K562 (cell line): ENCODE data around the gene APPBP2. TPM values are rescaled to one million over a fixed set of nuclear protein-coding genes. Genes with fewer than 3 reads are reported as not detected.
A peak's percentile ranks its signal among the peaks of the same experiment; 100 is the strongest.

Source experiments
- ATF1 ChIP-seq, 2 experiments: fragments of 450-650 bp in 1 of 2; IDR thresholded peaks; 2 replicates each; pipeline ENCODE4 v1.6.1; 2016; ENCODE audit warnings: missing compliant biosample characterization in 1 of 2, missing genetic modification characterization in 1 of 2
- CREM ChIP-seq: IDR thresholded peaks from 2 replicates; pipeline ENCODE4 v1.6.1; 2014; ENCODE audit warnings: antibody characterized with exemption, low read depth
- E2F3 ChIP-seq: fragments of 250-450 bp; sonication (Bioruptor Pico); IDR thresholded peaks from 2 replicates; pipeline ENCODE4 v1.4.0; 2020; ENCODE audit warnings: mild to moderate bottlenecking
- ELF2 ChIP-seq: fragments of 250-450 bp; sonication (Bioruptor Pico); IDR thresholded peaks from 2 replicates; pipeline ENCODE4 v1.5.0; 2021; ENCODE audit warnings: mild to moderate bottlenecking
- ERF ChIP-seq: fragments of 450-650 bp; formaldehyde crosslinking; IDR thresholded peaks from 2 replicates; pipeline ENCODE4 v1.4.0; 2020; ENCODE audit warnings: mild to moderate bottlenecking, mixed read lengths
- FOXK2 ChIP-seq, 2 experiments: fragments of 450-650 bp; IDR thresholded peaks in 1 of 2; conservative IDR thresholded peaks in 1 of 2; 2 replicates each; pipeline ENCODE4 v1.6.1; 2016; ENCODE audit warnings: low read depth in 2 of 2, mild to moderate bottlenecking in 1 of 2
- GATAD2A ChIP-seq: fragments of 450-650 bp; IDR thresholded peaks from 2 replicates; pipeline ENCODE4 v1.6.1; 2017
- HDAC1 ChIP-seq, 2 experiments: fragments of 450-650 bp; IDR thresholded peaks; 2 replicates each; pipeline ENCODE4 v1.6.1; 2016 to 2017; ENCODE audit warnings: inconsistent platforms in 1 of 2, mild to moderate bottlenecking in 1 of 2, moderate library complexity in 1 of 2
- LCOR ChIP-seq: sonication (generic); formaldehyde crosslinking; IDR thresholded peaks from 2 replicates; pipeline ENCODE4 v1.8.0; 2022; ENCODE audit warnings: mild to moderate bottlenecking, missing genetic modification reagents
- MYC ChIP-seq, 2 experiments: fragments of 250-450 bp in 1 of 2; sonication (Bioruptor Pico) in 1 of 2; IDR thresholded peaks; 2 replicates each; pipeline versions ENCODE4 v1.5.1 to v1.6.1; 2012 to 2021; ENCODE audit warnings: low read depth in 2 of 2, borderline replicate concordance in 1 of 2, improper control_type of control experiment in 1 of 2, low read length in 1 of 2, mild to moderate bottlenecking in 1 of 2, moderate library complexity in 1 of 2
- POLR2A ChIP-seq: fragments of 450-650 bp; conservative IDR thresholded peaks from 2 replicates; pipeline ENCODE4 v1.6.1; 2016
- POLR2AphosphoS5 ChIP-seq: IDR thresholded peaks from 2 replicates; pipeline ENCODE4 v1.6.1; 2011; ENCODE audit warnings: mild to moderate bottlenecking, low read depth, low read length, moderate library complexity; ENCODE audit not compliant: control insufficient read depth, insufficient read depth
- SAFB2 ChIP-seq: fragments of 200-400 bp; formaldehyde crosslinking; IDR thresholded peaks from 2 replicates; pipeline ENCODE4 v1.6.1; 2018; ENCODE audit warnings: borderline replicate concordance, low read length, low read depth, moderate library complexity; ENCODE audit not compliant: severe bottlenecking
- SMAD1 ChIP-seq: fragments of 150-350 bp; IDR thresholded peaks from 2 replicates; pipeline ENCODE4 v1.6.1; 2014; ENCODE audit warnings: low read length, low read depth; ENCODE audit not compliant: partially characterized antibody
- STAT5A ChIP-seq: IDR thresholded peaks from 2 replicates; pipeline ENCODE4 v1.6.1; 2012; ENCODE audit warnings: low read length, inconsistent platforms, borderline replicate concordance
- YY1 ChIP-seq, 3 experiments: IDR thresholded peaks; 2 replicates each; pipeline ENCODE4 v1.6.1; 2011; ENCODE audit warnings: low read length in 2 of 3, mild to moderate bottlenecking in 2 of 3, moderate library complexity in 2 of 3, borderline replicate concordance in 1 of 3, control low read depth in 1 of 3, low read depth in 1 of 3; ENCODE audit not compliant: insufficient read depth in 3 of 3, insufficient replicate concordance in 2 of 3, control insufficient read depth in 1 of 3, insufficient read length in 1 of 3; ENCODE audit errors: extremely low read depth in 1 of 3
- ZNF143 ChIP-seq: sonication (generic); formaldehyde crosslinking; IDR thresholded peaks from 2 replicates; pipeline ENCODE4 v1.9.0; 2022; ENCODE audit warnings: mild to moderate bottlenecking, missing genetic modification reagents
- ZNF583 ChIP-seq: fragments of 250-450 bp; sonication (Bioruptor Pico); IDR thresholded peaks from 2 replicates; pipeline ENCODE4 v1.4.0; 2020
- polyA plus RNA-seq, 8 experiments: library from polyadenylated mRNA; depleted of rRNA in 4 of 8; stranded (reverse) in 5 of 8; unstranded in 3 of 8; fragments of >200 nt; fragmentation: Nextera tagmentation in 2 of 8; fragmentation: Illumina TruSeq in 1 of 8; extraction: Ambion mirVana in 2 of 8; extraction: Trizol in 1 of 8; gene quantifications; 2 replicates each; pipeline versions ENCODE4 v1.2.1 to v1.2.3, GENCODE V29; 2011 to 2014; ENCODE audit warnings: inconsistent platforms in 1 of 8, missing spikeins in 1 of 8
- total RNA-seq, 7 experiments: library from RNA; depleted of rRNA in 6 of 7; stranded (reverse); fragments of >200 nt in 6 of 7; fragmentation: Illumina TruSeq in 2 of 7; extraction: Trizol in 2 of 7; gene quantifications; 2 replicates each; pipeline versions ENCODE4 v1.2.1 to v1.2.3, GENCODE V29; 2011 to 2021; ENCODE audit warnings: low replicate concordance in 1 of 7
- TF ChIP-seq, protein P1 (sequence below): conservative IDR thresholded peaks from 2 replicates; pipeline ENCODE4 v1.6.1; 2011; ENCODE audit warnings: low read depth, mild to moderate bottlenecking, low read length; ENCODE audit not compliant: control insufficient read depth
- TF ChIP-seq, protein P2 (sequence below), 2 experiments: fragments of 250-450 bp in 1 of 2; fragments of 450-650 bp in 1 of 2; sonication (Bioruptor Pico) in 1 of 2; IDR thresholded peaks; 2 replicates each; pipeline versions ENCODE4 v1.6.1 to v1.8.0; 2016 to 2021; ENCODE audit warnings: mild to moderate bottlenecking in 2 of 2, moderate library complexity in 2 of 2, missing compliant biosample characterization in 1 of 2, missing genetic modification characterization in 1 of 2
- TF ChIP-seq, protein P3 (sequence below): sonication (generic); formaldehyde crosslinking; IDR thresholded peaks from 2 replicates; pipeline ENCODE4 v1.9.0; 2022; ENCODE audit warnings: mild to moderate bottlenecking, missing genetic modification reagents
- TF ChIP-seq, protein P4 (sequence below): sonication (generic); formaldehyde crosslinking; IDR thresholded peaks from 2 replicates; pipeline ENCODE4 v1.8.1; 2023; ENCODE audit warnings: mild to moderate bottlenecking, missing genetic modification reagents

APPBP2 gene
- total and polyA plus RNA-seq, 9 of the 15 experiments (the other 6 are each of a cell fraction or from before 2014, with no cell fraction given): 2.7 to 16.8 (median 6.9) TPM

DNA sequence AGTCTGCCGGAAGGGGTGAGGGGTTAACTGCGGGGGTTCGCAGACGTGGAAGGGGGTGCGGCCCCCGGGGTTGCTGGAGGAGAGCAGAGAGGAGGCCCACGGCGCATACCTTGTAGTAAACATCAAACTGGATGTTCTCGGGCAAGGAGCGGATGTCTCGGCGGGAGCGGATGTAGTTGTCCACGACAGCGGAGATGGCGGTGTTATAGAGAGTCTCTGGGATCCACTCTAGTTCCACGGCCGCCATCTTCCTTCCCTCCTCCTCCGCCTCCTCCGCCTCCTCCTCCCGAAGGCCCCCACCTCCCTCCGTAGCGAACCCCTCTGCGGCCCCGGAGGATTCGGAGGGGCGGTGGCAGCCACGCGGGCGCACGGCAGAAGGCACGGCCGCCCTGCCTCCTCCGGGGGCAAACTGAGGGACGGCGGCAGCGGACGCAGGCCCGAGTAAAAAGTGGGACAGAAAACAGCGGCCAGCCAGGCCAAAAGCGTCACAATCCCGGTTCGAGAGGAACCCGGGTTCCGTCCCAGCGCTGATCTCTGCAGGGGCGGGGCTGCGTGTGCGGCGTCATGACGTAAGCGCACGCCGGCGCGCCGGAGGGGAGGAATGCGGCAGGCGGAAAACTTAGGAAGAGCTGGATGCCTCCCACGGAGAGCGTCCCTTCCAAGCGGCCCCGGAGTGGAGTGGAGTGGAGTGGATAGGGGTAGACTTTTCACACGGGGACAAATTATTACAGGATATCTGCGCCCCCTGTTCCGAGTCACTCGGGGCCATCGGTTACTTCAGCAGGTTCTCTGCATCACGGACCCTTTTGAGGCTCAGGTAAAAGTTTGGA, at the start of gene APPBP2 (continued):
- TF ChIP-seq, protein P1, sequence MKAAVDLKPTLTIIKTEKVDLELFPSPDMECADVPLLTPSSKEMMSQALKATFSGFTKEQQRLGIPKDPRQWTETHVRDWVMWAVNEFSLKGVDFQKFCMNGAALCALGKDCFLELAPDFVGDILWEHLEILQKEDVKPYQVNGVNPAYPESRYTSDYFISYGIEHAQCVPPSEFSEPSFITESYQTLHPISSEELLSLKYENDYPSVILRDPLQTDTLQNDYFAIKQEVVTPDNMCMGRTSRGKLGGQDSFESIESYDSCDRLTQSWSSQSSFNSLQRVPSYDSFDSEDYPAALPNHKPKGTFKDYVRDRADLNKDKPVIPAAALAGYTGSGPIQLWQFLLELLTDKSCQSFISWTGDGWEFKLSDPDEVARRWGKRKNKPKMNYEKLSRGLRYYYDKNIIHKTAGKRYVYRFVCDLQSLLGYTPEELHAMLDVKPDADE: 0 out of 2 replicates have a peak, but pooled peaks have one; percentile 28
- TF ChIP-seq GATAD2A (peak; percentile 64; the same call in 1 of the 2 replicates), SAFB2 (no peak), LCOR (CRISPR knock-in tag) (peak; percentile 2), STAT5A (no peak), POLR2A (peak; percentile 91), ELF2 (CRISPR knock-in tag) (no peak), SMAD1 (peak; percentile 64), E2F3 (0 out of 2 replicates have a peak, but pooled peaks have one; percentile 45), POLR2AphosphoS5 (peak; percentile 49; the same call in 1 of the 2 replicates), HDAC1 (IDR thresholded peaks at IDR 0.05) (peak in 1 of 2 experiments; percentile 75; a peak in 2 of 4 replicates), ZNF583 (CRISPR knock-in tag) (0 out of 2 replicates have a peak, but pooled peaks have one; percentile 47), ZNF143 (CRISPR knock-in tag) (no peak), FOXK2 (conservative IDR thresholded peaks at IDR 0.05 in 1 of 2, IDR thresholded peaks at IDR 0.05 in 1 of 2; ENCODE audit: low read depth in 2 of 2) (0 out of 4 replicates have a peak, but pooled peaks of 1 of the 2 experiments have one; percentile 10), YY1 (IDR thresholded peaks at IDR 0.05; ENCODE audit: borderline replicate concordance in 1 of 3, control insufficient read depth in 1 of 3, extremely low read depth in 1 of 3, insufficient read depth in 3 of 3, insufficient read length in 1 of 3, insufficient replicate concordance in 2 of 3, low read depth in 1 of 3, low read length in 2 of 3) (peak; percentile 56 to 92 (median 86)), CREM (peak; percentile 95), ERF (CRISPR knock-in tag) (peak; percentile 59; the same call in 1 of the 2 replicates), ATF1 (CRISPR knock-in tag; IDR thresholded peaks at IDR 0.05) (peak; percentile 62), ATF1 (tag; IDR thresholded peaks at IDR 0.05) (peak; percentile 97), MYC (IDR thresholded peaks at IDR 0.05; ENCODE audit: low read depth, low read length) (peak; percentile 65), MYC (CRISPR knock-in tag; IDR thresholded peaks at IDR 0.05; ENCODE audit: borderline replicate concordance, low read depth) (peak; percentile 32; the same call in 1 of the 2 replicates)
- TF ChIP-seq, protein P2, sequence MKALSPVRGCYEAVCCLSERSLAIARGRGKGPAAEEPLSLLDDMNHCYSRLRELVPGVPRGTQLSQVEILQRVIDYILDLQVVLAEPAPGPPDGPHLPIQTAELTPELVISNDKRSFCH (CRISPR knock-in tag; IDR thresholded peaks at IDR 0.05): no peak
- TF ChIP-seq, protein P2 (tag; IDR thresholded peaks at IDR 0.05): peak; percentile 32; the same call in 1 of the 2 replicates
- TF ChIP-seq, protein P3, sequence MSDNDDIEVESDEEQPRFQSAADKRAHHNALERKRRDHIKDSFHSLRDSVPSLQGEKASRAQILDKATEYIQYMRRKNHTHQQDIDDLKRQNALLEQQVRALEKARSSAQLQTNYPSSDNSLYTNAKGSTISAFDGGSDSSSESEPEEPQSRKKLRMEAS (CRISPR knock-in tag): peak; percentile 65
- TF ChIP-seq, protein P4, sequence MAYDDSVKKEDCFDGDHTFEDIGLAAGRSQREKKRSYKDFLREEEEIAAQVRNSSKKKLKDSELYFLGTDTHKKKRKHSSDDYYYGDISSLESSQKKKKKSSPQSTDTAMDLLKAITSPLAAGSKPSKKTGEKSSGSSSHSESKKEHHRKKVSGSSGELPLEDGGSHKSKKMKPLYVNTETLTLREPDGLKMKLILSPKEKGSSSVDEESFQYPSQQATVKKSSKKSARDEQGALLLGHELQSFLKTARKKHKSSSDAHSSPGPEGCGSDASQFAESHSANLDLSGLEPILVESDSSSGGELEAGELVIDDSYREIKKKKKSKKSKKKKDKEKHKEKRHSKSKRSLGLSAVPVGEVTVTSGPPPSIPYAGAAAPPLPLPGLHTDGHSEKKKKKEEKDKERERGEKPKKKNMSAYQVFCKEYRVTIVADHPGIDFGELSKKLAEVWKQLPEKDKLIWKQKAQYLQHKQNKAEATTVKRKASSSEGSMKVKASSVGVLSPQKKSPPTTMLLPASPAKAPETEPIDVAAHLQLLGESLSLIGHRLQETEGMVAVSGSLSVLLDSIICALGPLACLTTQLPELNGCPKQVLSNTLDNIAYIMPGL: 0 out of 2 replicates have a peak, but pooled peaks have one; percentile 56
